Raji (cell line): ENCODE results near the gene INPP5F.
A peak's percentile ranks its signal among the peaks of the same experiment; 100 is the strongest.

ENCODE experiments used
- POLR2A ChIP-seq: IDR thresholded peaks from 2 replicates; pipeline ENCODE4 v1.6.1; 2011; ENCODE audit warnings: low read depth, low read length, control low read depth; ENCODE audit not compliant: insufficient read depth

Gene INPP5F

GRCh38 chr10:119872610-119872859, 146.7 kb downstream of the INPP5F start, which contains the start of gene MCMBP:
Gene MCMBP, minus strand, starts transcription at chr10:119872843. Its CDS starts 259 bp downstream, at chr10:119872584.
- 0 out of 2 replicates have a peak, but pooled peaks have one; percentile 77 for TF ChIP-seq POLR2A

DNA sequence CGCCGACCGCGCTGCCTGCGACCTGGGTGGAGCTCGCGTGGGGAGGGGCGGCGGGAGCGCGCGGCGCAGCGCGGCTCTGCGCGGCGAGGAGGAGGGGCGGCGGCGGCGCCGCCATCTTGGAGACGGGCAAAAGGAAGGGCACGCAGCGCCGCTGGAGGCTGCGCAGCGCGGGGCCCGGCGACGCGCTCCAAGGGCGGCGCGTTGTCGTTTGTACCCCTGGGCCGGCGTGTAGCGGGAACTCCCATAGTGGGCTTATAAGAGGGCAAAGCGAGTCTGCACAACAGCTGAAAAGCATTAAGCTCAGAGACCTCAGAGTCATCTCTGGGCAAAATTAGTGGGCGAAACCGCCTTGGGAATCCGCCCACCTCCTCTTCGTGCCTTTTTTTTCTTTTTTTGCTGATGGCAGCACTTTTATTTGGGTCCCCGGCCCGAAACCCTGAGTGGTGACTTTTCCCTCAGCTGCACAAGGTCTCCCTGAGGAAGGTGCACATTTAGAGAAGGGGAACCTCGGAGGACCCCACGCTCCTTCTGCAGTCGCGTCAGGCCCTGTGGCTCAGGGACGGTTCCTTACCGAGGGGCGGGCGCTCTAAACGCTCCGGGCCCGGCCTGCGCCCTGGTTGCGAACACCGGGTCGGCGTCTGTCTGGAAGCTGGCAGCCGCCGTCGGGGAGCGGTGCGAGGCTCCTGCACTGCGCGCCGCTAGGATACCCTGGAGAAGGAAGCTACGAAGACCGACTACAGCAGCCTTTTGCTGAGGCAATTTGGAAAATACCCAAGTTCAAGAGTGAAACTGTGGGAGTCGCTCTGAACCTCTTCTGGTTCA, 147.2 kb downstream of the INPP5F start:
- TF ChIP-seq POLR2A = peak; percentile 83

GRCh38 chr10:119878524-119878923, 152.7 kb downstream of the INPP5F start:
- TF ChIP-seq POLR2A = no peak
